ENCODE measurements around the gene CCDC150. TPM values are rescaled to one million over a fixed set of nuclear protein-coding genes. Genes with fewer than 3 reads are reported as not detected.

CCDC150 gene
- total RNA-seq, 2 donors from 2014 or later = 0.50 to 7.6 TPM

DNA sequence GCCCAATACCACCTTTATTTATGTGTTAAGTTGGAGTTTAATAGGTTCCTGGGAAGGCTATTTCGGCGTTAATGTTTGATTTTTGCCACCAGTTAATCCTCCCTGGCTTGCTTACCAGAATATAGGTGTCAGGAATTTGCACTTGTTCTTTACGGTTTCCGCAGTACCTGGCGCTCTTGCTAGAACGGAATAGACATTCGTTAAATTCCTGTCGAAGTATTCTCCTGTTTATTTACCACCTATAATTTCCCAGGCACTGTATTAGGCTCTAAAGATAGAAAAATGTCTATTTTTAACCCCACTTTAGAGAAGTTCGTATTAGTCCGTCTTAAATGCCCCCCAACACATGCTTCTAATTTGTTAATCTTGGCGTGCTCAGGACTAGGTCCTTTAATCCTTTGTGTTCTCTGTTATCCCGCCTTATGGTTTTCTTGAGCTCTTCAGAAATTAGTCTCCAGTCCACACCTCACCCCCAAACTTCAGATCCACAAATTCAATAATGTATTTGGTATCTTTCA lies 575 bp downstream of the CCDC150 start:
- Histone ChIP-seq H3K27me3 (replicated peaks; ENCODE audit: insufficient read depth) (no peaks in the 10 kb centered on the region), H3K36me3 (no peaks in the 10 kb centered on the region), H3K4me3 (peak overlapping the region; percentile 44 to 46), H3K4me1 (replicated peaks) (no peaks in the 10 kb centered on the region), H3K9me3 (no peaks in the 10 kb centered on the region), H3K27ac (no peak overlapping the region)
- no peak for DNase-seq (ENCODE audit: low spot score)
- 10% methylated on average over 12 of the region's 12 CpGs for WGBS
- no peak for TF ChIP-seq POLR2AphosphoS5 (IDR thresholded peaks at IDR 0.05)
- TF ChIP-seq POLR2A (IDR thresholded peaks at IDR 0.05) = no peak
- TF ChIP-seq, protein P1, sequence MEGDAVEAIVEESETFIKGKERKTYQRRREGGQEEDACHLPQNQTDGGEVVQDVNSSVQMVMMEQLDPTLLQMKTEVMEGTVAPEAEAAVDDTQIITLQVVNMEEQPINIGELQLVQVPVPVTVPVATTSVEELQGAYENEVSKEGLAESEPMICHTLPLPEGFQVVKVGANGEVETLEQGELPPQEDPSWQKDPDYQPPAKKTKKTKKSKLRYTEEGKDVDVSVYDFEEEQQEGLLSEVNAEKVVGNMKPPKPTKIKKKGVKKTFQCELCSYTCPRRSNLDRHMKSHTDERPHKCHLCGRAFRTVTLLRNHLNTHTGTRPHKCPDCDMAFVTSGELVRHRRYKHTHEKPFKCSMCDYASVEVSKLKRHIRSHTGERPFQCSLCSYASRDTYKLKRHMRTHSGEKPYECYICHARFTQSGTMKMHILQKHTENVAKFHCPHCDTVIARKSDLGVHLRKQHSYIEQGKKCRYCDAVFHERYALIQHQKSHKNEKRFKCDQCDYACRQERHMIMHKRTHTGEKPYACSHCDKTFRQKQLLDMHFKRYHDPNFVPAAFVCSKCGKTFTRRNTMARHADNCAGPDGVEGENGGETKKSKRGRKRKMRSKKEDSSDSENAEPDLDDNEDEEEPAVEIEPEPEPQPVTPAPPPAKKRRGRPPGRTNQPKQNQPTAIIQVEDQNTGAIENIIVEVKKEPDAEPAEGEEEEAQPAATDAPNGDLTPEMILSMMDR (IDR thresholded peaks at IDR 0.05) = no peak
- intact Hi-C loops (cut with DNase I) = no loop called here

DNA sequence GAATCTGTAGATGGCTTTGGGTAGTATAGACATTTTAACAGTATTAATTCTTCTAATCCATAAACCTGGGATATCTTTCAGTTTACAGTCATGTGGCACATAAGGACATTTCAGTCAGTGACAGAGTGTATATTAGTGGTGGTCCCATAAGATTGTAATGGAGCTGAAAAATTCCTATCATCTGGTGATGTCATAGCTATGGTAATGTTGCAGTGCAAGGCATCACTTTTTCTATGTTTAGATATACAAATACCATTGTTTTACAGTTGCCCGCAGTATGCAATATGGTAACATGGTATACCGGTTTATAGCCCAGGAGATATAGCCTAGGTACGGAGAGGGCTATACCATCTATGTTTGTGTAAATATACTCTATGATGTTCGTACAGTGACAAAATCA lies 9.7 kb downstream of the CCDC150 start:
- intact Hi-C loops (cut with DNase I) = no loop called here
- H3K4me1 ChIP-seq (replicated peaks) = no peaks in the 10 kb centered on the region
- no peaks in the 10 kb centered on the region for H3K36me3 ChIP-seq
- no peaks in the 10 kb centered on the region for H3K27me3 ChIP-seq (replicated peaks; ENCODE audit: insufficient read depth)
- 95% methylated on average over 4 of the region's 4 CpGs for WGBS
- no peak overlapping the region for H3K4me3 ChIP-seq
- no peaks in the 10 kb centered on the region for H3K9me3 ChIP-seq
- TF ChIP-seq POLR2AphosphoS5 (IDR thresholded peaks at IDR 0.05) (no peak), POLR2A (IDR thresholded peaks at IDR 0.05) (no peak)
- TF ChIP-seq, protein P1 (IDR thresholded peaks at IDR 0.05) = no peak
- DNase-seq (ENCODE audit: low spot score) = no peak
- no peak overlapping the region for H3K27ac ChIP-seq

DNA sequence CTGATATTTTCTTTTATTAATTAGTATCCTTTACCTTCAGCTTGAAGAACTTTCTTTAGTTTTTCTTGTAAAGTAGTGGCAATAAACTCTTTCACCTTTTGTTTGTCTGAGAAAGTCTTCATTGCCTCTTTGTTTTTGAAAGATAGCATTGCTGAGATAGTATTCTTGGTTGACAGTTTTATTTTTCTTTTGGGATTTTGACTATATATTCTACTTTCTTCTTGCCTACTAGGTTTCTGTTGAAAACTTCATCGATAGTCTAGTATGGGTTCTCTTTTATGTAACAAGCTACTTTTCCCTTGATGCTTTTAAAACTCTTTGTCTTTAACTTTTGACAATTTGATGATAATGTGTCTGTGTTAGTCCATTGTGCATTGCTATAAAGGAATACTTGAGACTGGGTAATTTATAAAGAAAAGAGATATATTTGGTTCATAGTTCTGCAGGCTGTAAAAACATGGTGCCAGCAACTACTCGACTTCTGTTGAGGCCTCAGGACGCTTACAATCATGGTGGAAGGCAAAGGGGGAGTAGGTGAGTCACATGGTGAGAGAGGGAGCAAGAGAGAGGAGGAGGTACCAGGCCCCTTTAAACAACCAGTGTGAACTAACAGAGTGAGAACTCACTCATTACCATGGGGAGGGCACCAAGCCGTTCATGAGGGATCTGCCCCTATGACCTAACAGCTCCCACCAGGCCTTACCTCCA lies 12.0 kb downstream of the CCDC150 start:
- Histone ChIP-seq H3K4me1 (replicated peaks) (no peaks in the 10 kb centered on the region), H3K9me3 (no peaks in the 10 kb centered on the region), H3K27ac (no peak overlapping the region), H3K27me3 (replicated peaks; ENCODE audit: insufficient read depth) (no peaks in the 10 kb centered on the region), H3K36me3 (no peaks in the 10 kb centered on the region), H3K4me3 (no peak overlapping the region)
- intact Hi-C loops (cut with DNase I) = no loop called here
- WGBS = 67% methylated on average over 4 of the region's 4 CpGs
- no peak for DNase-seq (ENCODE audit: low spot score)
- TF ChIP-seq POLR2AphosphoS5 (IDR thresholded peaks at IDR 0.05) = no peak
- TF ChIP-seq, protein P1 (IDR thresholded peaks at IDR 0.05) = no peak
- no peak for TF ChIP-seq POLR2A (IDR thresholded peaks at IDR 0.05)

DNA sequence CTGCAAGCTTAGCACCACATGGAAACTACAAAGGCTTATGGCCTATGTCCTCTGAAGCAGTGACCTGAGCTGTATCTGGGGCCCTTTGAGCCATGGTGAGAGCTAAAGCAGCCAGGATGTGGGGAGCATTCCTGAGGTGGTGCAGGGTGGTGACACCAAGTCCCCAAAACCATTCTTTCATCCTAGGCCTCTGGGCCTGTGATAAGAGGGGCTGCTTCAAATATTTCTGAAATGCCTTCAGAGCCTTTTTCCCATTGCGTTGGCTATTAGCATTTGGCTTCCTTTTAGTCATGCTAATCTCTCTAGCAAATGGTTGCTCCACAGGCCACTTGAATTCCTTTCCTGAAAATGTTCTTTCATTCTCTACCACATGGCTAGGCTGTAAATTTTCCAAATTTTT lies 13.4 kb downstream of the CCDC150 start:
- DNase-seq (ENCODE audit: low spot score) = no peak
- intact Hi-C loops (cut with DNase I) = no loop called here
- H3K27ac ChIP-seq = no peak overlapping the region
- no peaks in the 10 kb centered on the region for H3K27me3 ChIP-seq (replicated peaks; ENCODE audit: insufficient read depth)
- no peak for TF ChIP-seq POLR2AphosphoS5 (IDR thresholded peaks at IDR 0.05)
- TF ChIP-seq, protein P1 (IDR thresholded peaks at IDR 0.05) = no peak
- no peak for TF ChIP-seq POLR2A (IDR thresholded peaks at IDR 0.05)
- no peaks in the 10 kb centered on the region for H3K9me3 ChIP-seq
- H3K36me3 ChIP-seq = no peaks in the 10 kb centered on the region
- WGBS = 100% methylated on average over 1 of the region's 1 CpG
- no peak overlapping the region for H3K4me3 ChIP-seq
- no peaks in the 10 kb centered on the region for H3K4me1 ChIP-seq (replicated peaks)

DNA sequence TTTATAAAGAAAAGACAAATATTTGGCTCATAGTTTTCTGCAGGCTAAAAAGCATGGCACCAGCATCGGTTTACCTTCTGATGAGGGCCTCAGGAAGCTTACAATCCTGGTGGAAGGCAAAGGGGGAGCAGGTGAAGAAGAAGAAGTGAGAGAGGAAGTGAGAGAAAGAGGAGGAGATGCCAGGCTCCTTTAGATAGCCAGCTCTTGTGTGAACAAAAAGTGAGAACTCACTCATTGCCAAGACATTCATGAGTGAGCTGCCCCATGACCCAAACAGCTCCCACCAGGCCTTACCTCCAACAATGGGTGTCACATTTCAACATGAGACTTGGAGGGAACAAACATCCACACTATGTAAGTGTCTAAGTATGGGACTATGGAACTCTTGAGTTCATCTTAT lies 14.3 kb downstream of the CCDC150 start:
- no peak for DNase-seq (ENCODE audit: low spot score)
- WGBS = 96% methylated on average over 1 of the region's 1 CpG
- no peak overlapping the region for H3K27ac ChIP-seq
- intact Hi-C loops (cut with DNase I) = no loop called here
- no peaks in the 10 kb centered on the region for H3K9me3 ChIP-seq
- no peaks in the 10 kb centered on the region for H3K27me3 ChIP-seq (replicated peaks; ENCODE audit: insufficient read depth)
- no peaks in the 10 kb centered on the region for H3K4me1 ChIP-seq (replicated peaks)
- H3K36me3 ChIP-seq = no peaks in the 10 kb centered on the region
- H3K4me3 ChIP-seq = no peak overlapping the region
- TF ChIP-seq POLR2AphosphoS5 (IDR thresholded peaks at IDR 0.05) (no peak), POLR2A (IDR thresholded peaks at IDR 0.05) (no peak)
- TF ChIP-seq, protein P1 (IDR thresholded peaks at IDR 0.05) = no peak

All from prostate gland (tissue), 2 donors.